Uterus (tissue), 4 donors: ENCODE measurements around the gene DONSON. TPM values are rescaled to one million over a fixed set of nuclear protein-coding genes. Genes with fewer than 3 reads are reported as not detected.
A peak's percentile ranks its signal among the peaks of the same experiment; 100 is the strongest.
"Not testable (repeated sequence)": the region's sequence is repeated elsewhere in the genome, so short reads cannot be mapped to it uniquely, and the experiment has no call there.

Source experiments
- DNase-seq, 2 donors: peaks; one replicate each; pipeline ENCODE4 v3.0.0-alpha.2; 2019 to 2020
- H3K27ac ChIP-seq, 2 donors: fragments of 200-600 bp; sonication (generic); 1 replicate in 1 of 2; 2 replicates in 1 of 2; pipeline ENCODE4 v1.5.1; 2016 to 2018
- H3K27me3 ChIP-seq, 2 donors: fragments of 200-600 bp; sonication (generic); one replicate each; pipeline ENCODE4 v1.5.1; 2018 to 2019; ENCODE audit warnings: control low read depth in 1 of 2
- H3K36me3 ChIP-seq, 2 donors: fragments of 200-600 bp; sonication (generic); one replicate each; pipeline ENCODE4 v1.5.1; 2019; ENCODE audit warnings: control low read depth in 1 of 2
- H3K4me1 ChIP-seq, 2 donors: fragments of 200-600 bp; sonication (generic); one replicate each; pipeline ENCODE4 v1.5.1; 2018 to 2019; ENCODE audit warnings: control low read depth in 1 of 2
- H3K4me3 ChIP-seq, 2 donors: fragments of 200-600 bp; sonication (generic); 1 replicate in 1 of 2; 2 replicates in 1 of 2; pipeline ENCODE4 v1.5.1; 2018 to 2019; ENCODE audit warnings: mild to moderate bottlenecking in 1 of 2
- H3K9me3 ChIP-seq, 2 donors: fragments of 200-600 bp; sonication (generic); one replicate each; pipeline ENCODE4 v1.5.1; 2019; ENCODE audit warnings: control low read depth in 1 of 2
- CTCF ChIP-seq, 4 experiments: fragments of 200-600 bp in 2 of 4; fragments of 450-650 bp in 2 of 4; sonication (generic) in 2 of 4; IDR thresholded peaks; one replicate each; pipeline ENCODE4 v1.5.1; 2016 to 2019; ENCODE audit warnings: antibody characterized with exemption in 4 of 4, mild to moderate bottlenecking in 2 of 4, moderate library complexity in 1 of 4
- POLR2A ChIP-seq, 2 donors: fragments of 450-650 bp; IDR thresholded peaks; one replicate each; pipeline ENCODE4 v1.6.1; 2016; ENCODE audit warnings: antibody characterized with exemption in 2 of 2, mild to moderate bottlenecking in 1 of 2, moderate library complexity in 1 of 2
- intact Hi-C: fragments of 100-400 bp; cut with DNase I; formaldehyde crosslinking; loops from one replicate; pipeline ENCODE4 v1.15.1; 2023; ENCODE audit warnings: low total_unique reads
- total RNA-seq, 4 donors: library from RNA; depleted of rRNA in 3 of 4; stranded (reverse); fragments of >200 nt in 3 of 4; gene quantifications; one replicate each; pipeline versions ENCODE4 v1.1.0 to v1.2.4, GENCODE V29; 2014 to 2023
- donor health status: DM: yes; HTN: yes; CAD: no.

The DONSON gene, protein sequence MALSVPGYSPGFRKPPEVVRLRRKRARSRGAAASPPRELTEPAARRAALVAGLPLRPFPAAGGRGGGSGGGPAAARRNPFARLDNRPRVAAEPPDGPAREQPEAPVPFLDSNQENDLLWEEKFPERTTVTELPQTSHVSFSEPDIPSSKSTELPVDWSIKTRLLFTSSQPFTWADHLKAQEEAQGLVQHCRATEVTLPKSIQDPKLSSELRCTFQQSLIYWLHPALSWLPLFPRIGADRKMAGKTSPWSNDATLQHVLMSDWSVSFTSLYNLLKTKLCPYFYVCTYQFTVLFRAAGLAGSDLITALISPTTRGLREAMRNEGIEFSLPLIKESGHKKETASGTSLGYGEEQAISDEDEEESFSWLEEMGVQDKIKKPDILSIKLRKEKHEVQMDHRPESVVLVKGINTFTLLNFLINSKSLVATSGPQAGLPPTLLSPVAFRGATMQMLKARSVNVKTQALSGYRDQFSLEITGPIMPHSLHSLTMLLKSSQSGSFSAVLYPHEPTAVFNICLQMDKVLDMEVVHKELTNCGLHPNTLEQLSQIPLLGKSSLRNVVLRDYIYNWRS
- 10 to 100 TPM in 2 of 4 donors, 1 to 10 TPM in 2; 7.2 to 19.8 (median 12.8) TPM for total RNA-seq

- Histone ChIP-seq H3K9me3 (no peaks in the 10 kb centered on the region), H3K27ac (peak within 1 kb of the TSS; percentile 77 to 83), H3K4me1 (no peaks in the 10 kb centered on the region), H3K36me3 (no peaks in the 10 kb centered on the region), H3K27me3 (no peaks in the 10 kb centered on the region), H3K4me3 (peak within 1 kb of the TSS; percentile 44 to 54)
- intact Hi-C loops = no loop called here
- peak in 3 of 4 experiments; percentile 11 to 30 (median 26) for TF ChIP-seq CTCF (IDR thresholded peaks at IDR 0.05)
- TF ChIP-seq POLR2A (IDR thresholded peaks at IDR 0.05) = peak; percentile 64 to 72
- peak; percentile 71 to 89 for DNase-seq
Observed at GRCh38 chr21:33588485-33589335, at the start of gene DONSON. DONSON (minus strand) TSS chr21:33588684; CDS start chr21:33588641, 43 bp downstream.

DNA sequence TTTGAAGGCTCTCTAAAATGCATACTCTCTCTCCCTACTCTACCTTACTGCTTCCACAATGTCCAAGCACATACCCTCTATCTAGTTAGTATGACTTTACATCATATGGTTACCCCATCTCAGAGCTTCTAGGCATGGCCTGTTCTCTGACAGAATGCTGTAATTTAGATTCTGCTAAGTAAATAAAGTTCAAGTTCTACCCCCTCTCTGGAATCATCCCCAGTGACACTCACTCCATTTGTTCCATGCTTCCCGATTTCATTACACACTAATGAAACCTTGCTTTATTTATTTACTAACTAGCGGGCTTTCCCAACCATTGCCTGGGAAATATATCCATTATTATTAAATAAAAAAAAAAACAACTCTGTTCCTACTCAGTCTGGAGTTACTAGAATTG is 45.8 kb upstream of the DONSON start:
- H3K36me3 ChIP-seq = no peaks in the 10 kb centered on the region
- no peaks in the 10 kb centered on the region for H3K4me1 ChIP-seq
- intact Hi-C loops = no loop called here
- no peak overlapping the region for H3K4me3 ChIP-seq
- no peak for TF ChIP-seq CTCF (IDR thresholded peaks at IDR 0.05)
- no peak for TF ChIP-seq POLR2A (IDR thresholded peaks at IDR 0.05)
- H3K9me3 ChIP-seq = no peaks in the 10 kb centered on the region
- no peaks in the 10 kb centered on the region for H3K27me3 ChIP-seq
- no peak overlapping the region for H3K27ac ChIP-seq
- no peak for DNase-seq

GRCh38 chr21:33626151-33626550 is 37.7 kb upstream of the DONSON start:
- H3K4me1 ChIP-seq, DNase-seq, H3K27ac ChIP-seq, H3K36me3 ChIP-seq, H3K9me3 ChIP-seq, H3K4me3 ChIP-seq, intact Hi-C loops, H3K27me3 ChIP-seq: not testable (repeated sequence)

- H3K4me3 ChIP-seq = no peak overlapping the region
- intact Hi-C loops = no loop called here
Observed at GRCh38 chr21:33622253-33622652, 33.8 kb upstream of the DONSON start.

More at GRCh38 chr21:33622253-33622652, 33.8 kb upstream of the DONSON start:
- no peaks in the 10 kb centered on the region for H3K36me3 ChIP-seq
- H3K27me3 ChIP-seq = no peaks in the 10 kb centered on the region
- H3K4me1 ChIP-seq = no peaks in the 10 kb centered on the region
- H3K27ac ChIP-seq = no peak overlapping the region
- TF ChIP-seq CTCF (IDR thresholded peaks at IDR 0.05) (no peak), POLR2A (IDR thresholded peaks at IDR 0.05) (no peak)
- no peak for DNase-seq
- no peaks in the 10 kb centered on the region for H3K9me3 ChIP-seq
